ENCODE measurements around the gene ARHGAP18.

- TF ChIP-seq CTCF (IDR thresholded peaks at IDR 0.05 in 2 of 3, conservative IDR thresholded peaks at IDR 0.05 in 1 of 3; ENCODE audit: control insufficient read depth in 2 of 3, extremely low read depth in 1 of 3, insufficient read depth in 1 of 3, low read depth in 3 of 3, low read length in 3 of 3) (peak; percentile 59 to 90 (median 78)), RCOR1 (conservative IDR thresholded peaks at IDR 0.05; ENCODE audit: low read depth, low read length) (no peak), REST (IDR thresholded peaks at IDR 0.05; ENCODE audit: low read depth, low read length) (no peak), SP1 (IDR thresholded peaks at IDR 0.05; ENCODE audit: low read depth, low read length) (no peak), NR2C1 (IDR thresholded peaks at IDR 0.05) (no peak), RB1 (IDR thresholded peaks at IDR 0.05; ENCODE audit: borderline replicate concordance) (no peak), EZH2 (IDR thresholded peaks at IDR 0.05; ENCODE audit: borderline replicate concordance, control insufficient read depth, low read depth, low read length) (no peak), MXI1 (IDR thresholded peaks at IDR 0.05; ENCODE audit: low read depth, low read length) (no peak)
These were observed 111.5 kb downstream of the ARHGAP18 start for GRCh38 chr6:129598244-129599187.

Measured in GM12878 (cell line).